RWPE2 (cell line): Measurements from ENCODE around the gene NDUFB1.
A peak's percentile ranks its signal among the peaks of the same experiment; 100 is the strongest.

Experiments
- ATAC-seq: fragments of 200-7000 bp; cut with Tn5 transposase; 3 replicates; pipeline ENCODE4 v1.9.1; 2021; ENCODE audit warnings: low read depth
- DNase-seq: peaks from one replicate; pipeline ENCODE4 v3.0.0-alpha.2; 2020; ENCODE audit warnings: low spot score
- H3K27ac ChIP-seq: fragments of 450-650 bp; 2 replicates; pipeline ENCODE4 v1.5.1; 2017; ENCODE audit warnings: mild to moderate bottlenecking; ENCODE audit not compliant: poor library complexity, severe bottlenecking
- H3K27me3 ChIP-seq: fragments of 250-450 bp; sonication (Bioruptor Pico); 2 replicates; pipeline ENCODE4 v1.5.1; 2021; ENCODE audit warnings: mild to moderate bottlenecking, moderate library complexity; ENCODE audit not compliant: insufficient read depth, poor library complexity, severe bottlenecking
- H3K36me3 ChIP-seq: fragments of 250-450 bp; sonication (Bioruptor Pico); 2 replicates; pipeline ENCODE4 v1.5.1; 2020; ENCODE audit warnings: low read depth, mild to moderate bottlenecking, moderate library complexity
- H3K4me1 ChIP-seq: fragments of 250-450 bp; sonication (Bioruptor Pico); 2 replicates; pipeline ENCODE4 v1.5.1; 2021; ENCODE audit warnings: mild to moderate bottlenecking, moderate library complexity; ENCODE audit not compliant: insufficient read depth, poor library complexity, severe bottlenecking
- H3K4me3 ChIP-seq: fragments of 250-450 bp; sonication (Bioruptor Pico); 2 replicates; pipeline ENCODE4 v1.5.1; 2021; ENCODE audit warnings: mild to moderate bottlenecking, moderate library complexity; ENCODE audit not compliant: severe bottlenecking
- H3K9me3 ChIP-seq: fragments of 250-450 bp; sonication (Bioruptor Pico); 2 replicates; pipeline ENCODE4 v1.5.1; 2021; ENCODE audit warnings: mild to moderate bottlenecking, moderate library complexity; ENCODE audit not compliant: severe bottlenecking
- CTCF ChIP-seq: fragments of 450-650 bp; IDR thresholded peaks from one replicate; pipeline ENCODE4 v1.5.1; 2017; ENCODE audit warnings: mild to moderate bottlenecking, moderate library complexity; ENCODE audit not compliant: poor library complexity, severe bottlenecking

Gene NDUFB1

GRCh38 chr14:92121670-92122350, at the start of gene NDUFB1, which contains the start of gene CPSF2:
NDUFB1 (minus strand) TSS chr14:92121706; CDS start chr14:92117637, 4,069 bp downstream.
CPSF2 (plus strand) TSS chr14:92121969; CDS start chr14:92130985, 9,016 bp downstream.
- peak; percentile 88 for DNase-seq
- Histone ChIP-seq H3K36me3 (peaks cover 73% of the 10 kb centered on the region), H3K4me1 (peaks cover 6% of the 10 kb centered on the region), H3K4me3 (peak within 1 kb of the TSS; percentile 98), H3K9me3 (no peaks in the 10 kb centered on the region), H3K27me3 (no peaks in the 10 kb centered on the region), H3K27ac (peak within 1 kb of the TSS; percentile 61)
- no peak for TF ChIP-seq CTCF
- ATAC-seq: peak; percentile 88

- ATAC-seq: no peak
- Histone ChIP-seq H3K4me1 (no peaks in the 10 kb centered on the region), H3K4me3 (no peak overlapping the region), H3K9me3 (no peaks in the 10 kb centered on the region), H3K27me3 (no peaks in the 10 kb centered on the region), H3K27ac (no peak overlapping the region), H3K36me3 (peaks cover 72% of the 10 kb centered on the region)
- no peak for DNase-seq
- no peak for TF ChIP-seq CTCF
Measured at GRCh38 chr14:92164958-92165357, 43.5 kb upstream of the NDUFB1 start.

- no peak for ATAC-seq
- H3K4me1 ChIP-seq: no peaks in the 10 kb centered on the region
- no peak for DNase-seq
- no peaks in the 10 kb centered on the region for H3K27me3 ChIP-seq
- H3K4me3 ChIP-seq: no peak overlapping the region
- TF ChIP-seq CTCF: no peak
- H3K36me3 ChIP-seq: peaks cover 98% of the 10 kb centered on the region
- H3K27ac ChIP-seq: no peak overlapping the region
- no peaks in the 10 kb centered on the region for H3K9me3 ChIP-seq
Measured at GRCh38 chr14:92161521-92161920, 40.0 kb upstream of the NDUFB1 start.

DNA sequence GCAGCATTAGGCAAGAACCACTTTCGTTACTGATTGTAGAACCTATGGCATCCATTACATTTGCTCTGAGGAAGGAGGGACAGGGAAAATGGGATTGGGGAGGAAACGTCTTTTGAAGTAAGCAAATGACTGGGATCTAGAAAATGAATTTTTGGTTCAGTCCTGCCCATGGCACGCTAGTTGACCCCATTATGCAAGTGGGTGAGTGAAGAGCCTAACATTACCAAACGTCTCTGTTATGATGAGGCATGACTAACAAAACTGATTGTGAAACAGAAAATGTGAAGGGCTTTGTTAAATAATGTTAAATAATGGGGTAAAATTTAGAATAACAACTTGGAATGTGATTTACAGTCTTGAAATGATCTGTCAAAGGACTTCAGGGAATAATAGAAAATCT, 39.1 kb upstream of the NDUFB1 start:
- DNase-seq (no peak), ATAC-seq (peak; percentile 72)
- Histone ChIP-seq H3K4me3 (no peak overlapping the region), H3K9me3 (no peaks in the 10 kb centered on the region), H3K27me3 (no peaks in the 10 kb centered on the region), H3K36me3 (peaks cover 100% of the 10 kb centered on the region), H3K4me1 (no peaks in the 10 kb centered on the region), H3K27ac (no peak overlapping the region)
- no peak for TF ChIP-seq CTCF

DNA sequence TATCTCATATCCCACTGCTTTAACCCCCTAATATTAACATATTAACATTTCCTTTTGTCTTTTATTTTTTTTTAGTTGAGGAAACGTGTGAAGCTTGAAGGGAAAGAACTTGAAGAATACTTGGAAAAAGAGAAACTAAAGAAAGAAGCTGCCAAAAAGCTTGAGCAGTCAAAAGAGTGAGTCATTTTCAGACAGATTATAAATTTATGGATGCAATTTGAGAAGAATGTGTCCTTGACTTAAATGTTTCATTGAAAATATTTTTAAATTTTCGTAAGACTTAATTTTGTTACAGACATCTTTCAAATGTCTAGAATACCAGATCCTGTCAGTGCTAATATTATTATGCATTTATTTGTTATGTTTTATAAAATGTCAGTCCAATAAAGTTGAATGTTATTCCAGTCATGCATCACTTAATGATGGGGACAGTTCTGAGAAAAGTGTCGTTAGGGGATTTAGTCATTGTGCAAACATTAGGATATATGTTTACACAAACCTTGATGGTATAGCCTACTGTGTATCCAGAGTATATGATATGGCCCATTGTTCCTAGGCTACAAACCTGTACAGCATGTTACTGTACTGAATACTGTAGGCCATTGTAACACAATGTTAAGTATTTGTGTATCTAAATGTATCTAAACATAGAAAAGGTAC, 32.9 kb upstream of the NDUFB1 start:
- Histone ChIP-seq H3K27me3 (no peaks in the 10 kb centered on the region), H3K9me3 (no peaks in the 10 kb centered on the region), H3K27ac (no peak overlapping the region), H3K4me1 (no peaks in the 10 kb centered on the region), H3K4me3 (no peak overlapping the region), H3K36me3 (peaks cover 97% of the 10 kb centered on the region)
- DNase-seq: no peak
- TF ChIP-seq CTCF: no peak
- no peak for ATAC-seq
